Kidney (tissue), 14 donors: ENCODE measurements around the gene C4BPA. TPM values are rescaled to one million over a fixed set of nuclear protein-coding genes. Genes with fewer than 3 reads are reported as not detected.

Source experiments
- DNase-seq, 5 donors: peaks; one replicate each; pipeline ENCODE4 v3.0.0-alpha.2; 2013 to 2020
- FAIRE-seq: peaks from 2 replicates; lab custom pipeline; 2012; peaks lifted over from hg19 to GRCh38; lab: Jason Lieb, UNC
- H3K27ac ChIP-seq, 2 donors: one replicate each; pipeline ENCODE4 v1.7.0; 2013; ENCODE audit warnings: low read depth in 2 of 2, low read length in 2 of 2, inconsistent platforms in 1 of 2
- H3K27me3 ChIP-seq: one replicate; pipeline ENCODE4 v1.7.1; 2013; ENCODE audit warnings: low read length, inconsistent platforms; ENCODE audit not compliant: control insufficient read depth, insufficient read depth
- H3K36me3 ChIP-seq, 3 donors: one replicate each; pipeline versions ENCODE4 v1.7.0 to v1.7.1; 2013; ENCODE audit warnings: low read length in 3 of 3, control low read depth in 1 of 3, inconsistent platforms in 1 of 3; ENCODE audit not compliant: insufficient read depth in 3 of 3, control insufficient read depth in 2 of 3
- H3K4me1 ChIP-seq, 3 donors: one replicate each; pipeline versions ENCODE4 v1.7.0 to v1.7.1; 2013; ENCODE audit warnings: low read length in 3 of 3, inconsistent platforms in 1 of 3, low read depth in 1 of 3; ENCODE audit not compliant: control insufficient read depth in 2 of 3, insufficient read depth in 2 of 3
- H3K4me3 ChIP-seq, 3 donors: one replicate each; pipeline versions ENCODE4 v1.7.0 to v1.8.1; 2013; ENCODE audit warnings: low read length in 3 of 3, control low read depth in 1 of 3, inconsistent platforms in 1 of 3
- H3K9ac ChIP-seq, 3 donors: one replicate each; pipeline versions ENCODE4 v1.7.0 to v1.7.1; 2013; ENCODE audit warnings: low read length in 3 of 3, control low read depth in 1 of 3, inconsistent platforms in 1 of 3
- H3K9me3 ChIP-seq, 3 donors: one replicate each; pipeline versions ENCODE4 v1.7.0 to v1.7.1; 2013; ENCODE audit warnings: low read length in 3 of 3, control low read depth in 1 of 3, inconsistent platforms in 1 of 3; ENCODE audit not compliant: control insufficient read depth in 2 of 3, insufficient read depth in 1 of 3
- intact Hi-C: fragments of 100-400 bp; cut with DNase I; formaldehyde crosslinking; loops from one replicate; pipeline ENCODE4 v1.11.1; 2022
- polyA plus RNA-seq: library from polyadenylated mRNA; stranded (reverse); fragments of 350-450 nt; fragmentation: Illumina TruSeq; extraction: RNeasy Lipid Tissue Mini Kit (QIAGEN cat#74804); gene quantifications from one replicate; pipeline ENCODE4 v1.2.3, GENCODE V29; 2014; ENCODE audit warnings: low read depth, low replicate concordance; ENCODE audit not compliant: insufficient read depth
- total RNA-seq: library from RNA; stranded (reverse); fragmentation: NEBNext Ultra II Directional; extraction: Animal tissue kit (Norgen Biotek cat#: 25700); gene quantifications from one replicate; pipeline ENCODE4 v1.2.1, GENCODE V29; 2021
- TF ChIP-seq, protein P1 (sequence below): IDR thresholded peaks from 3 replicates; pipeline ENCODE4 v1.5.1; 2012; ENCODE audit warnings: mild to moderate bottlenecking, moderate library complexity, borderline replicate concordance; ENCODE audit not compliant: insufficient read depth; ENCODE audit errors: extremely low read depth
- donor health status: control.
- donor health status: control.
- donor health status: control.
- donor health status: control.
- donor health status: control.
- donor health status: DM: yes; HTN: yes; CAD: no.
- donor health status: Normal renal cell carcinoma (clear cell type).

C4BPA gene
- total and polyA plus RNA-seq, 2 donors from 2014 or later, result 45.7 TPM; not detected in 1

DNA sequence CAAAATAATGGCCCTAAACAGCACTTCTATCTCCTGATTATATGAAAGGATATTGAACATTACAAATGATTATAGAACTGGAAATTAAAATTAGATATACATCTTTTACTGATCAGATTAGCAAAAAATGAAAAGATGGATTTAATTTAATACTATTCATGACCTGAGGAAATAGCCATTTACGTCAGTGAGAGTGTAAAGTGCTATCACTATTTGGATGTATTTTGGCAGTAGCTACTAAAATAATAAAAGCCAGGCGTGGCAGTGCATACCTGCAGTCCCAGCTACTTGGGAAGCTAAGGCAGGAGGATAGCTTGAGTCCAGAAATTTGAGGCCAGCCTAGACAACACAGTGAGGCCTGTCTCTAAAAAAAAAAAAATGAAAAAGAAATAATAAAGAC, 10.1 kb upstream of the C4BPA start:
- Histone ChIP-seq H3K27ac (no peak overlapping the region), H3K4me1 (peaks cover 0 to under 1% (median 0%) of the 10 kb centered on the region in 3 donors), H3K36me3 (no peaks in the 10 kb centered on the region), H3K9ac (no peak overlapping the region), H3K4me3 (no peak overlapping the region), H3K27me3 (no peaks in the 10 kb centered on the region), H3K9me3 (no peaks in the 10 kb centered on the region)
- TF ChIP-seq, protein P1, sequence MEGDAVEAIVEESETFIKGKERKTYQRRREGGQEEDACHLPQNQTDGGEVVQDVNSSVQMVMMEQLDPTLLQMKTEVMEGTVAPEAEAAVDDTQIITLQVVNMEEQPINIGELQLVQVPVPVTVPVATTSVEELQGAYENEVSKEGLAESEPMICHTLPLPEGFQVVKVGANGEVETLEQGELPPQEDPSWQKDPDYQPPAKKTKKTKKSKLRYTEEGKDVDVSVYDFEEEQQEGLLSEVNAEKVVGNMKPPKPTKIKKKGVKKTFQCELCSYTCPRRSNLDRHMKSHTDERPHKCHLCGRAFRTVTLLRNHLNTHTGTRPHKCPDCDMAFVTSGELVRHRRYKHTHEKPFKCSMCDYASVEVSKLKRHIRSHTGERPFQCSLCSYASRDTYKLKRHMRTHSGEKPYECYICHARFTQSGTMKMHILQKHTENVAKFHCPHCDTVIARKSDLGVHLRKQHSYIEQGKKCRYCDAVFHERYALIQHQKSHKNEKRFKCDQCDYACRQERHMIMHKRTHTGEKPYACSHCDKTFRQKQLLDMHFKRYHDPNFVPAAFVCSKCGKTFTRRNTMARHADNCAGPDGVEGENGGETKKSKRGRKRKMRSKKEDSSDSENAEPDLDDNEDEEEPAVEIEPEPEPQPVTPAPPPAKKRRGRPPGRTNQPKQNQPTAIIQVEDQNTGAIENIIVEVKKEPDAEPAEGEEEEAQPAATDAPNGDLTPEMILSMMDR, result no peak
- no peak for DNase-seq
- no peak for FAIRE-seq
- intact Hi-C loops, result no loop called here

GRCh38 chr1:207097871-207098324, 6.1 kb upstream of the C4BPA start:
- Histone ChIP-seq H3K9ac (no peak overlapping the region), H3K9me3 (no peaks in the 10 kb centered on the region), H3K27me3 (no peaks in the 10 kb centered on the region), H3K4me3 (no peak overlapping the region), H3K36me3 (no peaks in the 10 kb centered on the region), H3K27ac (no peak overlapping the region), H3K4me1 (no peaks in the 10 kb centered on the region)
- intact Hi-C loops, result no loop called here
- no peak for FAIRE-seq
- no peak for DNase-seq
- TF ChIP-seq, protein P1, result no peak

GRCh38 chr1:207101720-207102119, 2.3 kb upstream of the C4BPA start:
- no peak overlapping the region for H3K4me3 ChIP-seq
- H3K4me1 ChIP-seq, result no peaks in the 10 kb centered on the region
- H3K27me3 ChIP-seq, result no peaks in the 10 kb centered on the region
- no peaks in the 10 kb centered on the region for H3K36me3 ChIP-seq
- no peak overlapping the region for H3K27ac ChIP-seq
- no peaks in the 10 kb centered on the region for H3K9me3 ChIP-seq
- intact Hi-C loops, result no loop called here
- H3K9ac ChIP-seq, result no peak overlapping the region
- DNase-seq (no peak), FAIRE-seq (no peak)
- TF ChIP-seq, protein P1, result no peak

DNA sequence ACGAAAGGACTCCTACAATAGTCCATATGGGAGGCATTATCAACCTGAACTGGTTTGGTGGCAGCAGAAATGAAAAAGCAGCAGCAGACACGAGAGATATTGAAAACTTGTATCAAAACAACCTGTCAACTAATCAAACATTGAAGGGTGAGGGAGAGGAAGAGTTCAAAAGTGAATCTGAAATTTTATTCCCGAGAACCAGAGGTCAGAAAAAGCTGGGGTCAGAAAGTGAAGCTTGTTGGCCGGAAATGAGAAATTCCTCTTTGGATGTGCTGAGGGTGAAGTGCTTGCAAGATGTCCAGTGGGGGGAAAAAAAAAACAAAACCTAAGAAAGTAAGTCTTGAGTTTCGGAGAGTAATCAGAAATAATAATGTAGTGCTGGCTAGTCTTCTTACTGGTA, 1.9 kb upstream of the C4BPA start:
- no peaks in the 10 kb centered on the region for H3K9me3 ChIP-seq
- no peaks in the 10 kb centered on the region for H3K36me3 ChIP-seq
- no peaks in the 10 kb centered on the region for H3K4me1 ChIP-seq
- intact Hi-C loops, result no loop called here
- TF ChIP-seq, protein P1, result no peak
- DNase-seq (peak in 1 of 5 donors; percentile 24), FAIRE-seq (no peak)
- H3K27me3 ChIP-seq, result no peaks in the 10 kb centered on the region
- H3K27ac ChIP-seq, result no peak overlapping the region
- H3K4me3 ChIP-seq, result no peak overlapping the region
- H3K9ac ChIP-seq, result no peak overlapping the region
